VCaP (cell line): ENCODE measurements around the gene AP3D1.

Experiments
- H3K27ac ChIP-seq: fragments of 450-650 bp; 2 replicates; pipeline ENCODE4 v1.5.1; 2017
- TF ChIP-seq, protein P1 (sequence below): fragments of 450-650 bp; conservative IDR thresholded peaks from 2 replicates; pipeline ENCODE4 v1.5.1; 2017; ENCODE audit warnings: mild to moderate bottlenecking, moderate library complexity

Gene AP3D1

GRCh38 chr19:2180114-2180513 is 28.7 kb upstream of the AP3D1 start:
- no peak overlapping the region for H3K27ac ChIP-seq
- TF ChIP-seq, protein P1, sequence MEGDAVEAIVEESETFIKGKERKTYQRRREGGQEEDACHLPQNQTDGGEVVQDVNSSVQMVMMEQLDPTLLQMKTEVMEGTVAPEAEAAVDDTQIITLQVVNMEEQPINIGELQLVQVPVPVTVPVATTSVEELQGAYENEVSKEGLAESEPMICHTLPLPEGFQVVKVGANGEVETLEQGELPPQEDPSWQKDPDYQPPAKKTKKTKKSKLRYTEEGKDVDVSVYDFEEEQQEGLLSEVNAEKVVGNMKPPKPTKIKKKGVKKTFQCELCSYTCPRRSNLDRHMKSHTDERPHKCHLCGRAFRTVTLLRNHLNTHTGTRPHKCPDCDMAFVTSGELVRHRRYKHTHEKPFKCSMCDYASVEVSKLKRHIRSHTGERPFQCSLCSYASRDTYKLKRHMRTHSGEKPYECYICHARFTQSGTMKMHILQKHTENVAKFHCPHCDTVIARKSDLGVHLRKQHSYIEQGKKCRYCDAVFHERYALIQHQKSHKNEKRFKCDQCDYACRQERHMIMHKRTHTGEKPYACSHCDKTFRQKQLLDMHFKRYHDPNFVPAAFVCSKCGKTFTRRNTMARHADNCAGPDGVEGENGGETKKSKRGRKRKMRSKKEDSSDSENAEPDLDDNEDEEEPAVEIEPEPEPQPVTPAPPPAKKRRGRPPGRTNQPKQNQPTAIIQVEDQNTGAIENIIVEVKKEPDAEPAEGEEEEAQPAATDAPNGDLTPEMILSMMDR: no peak

- no peak overlapping the region for H3K27ac ChIP-seq
- TF ChIP-seq, protein P1: no peak
Observed at GRCh38 chr19:2179095-2179494, 27.7 kb upstream of the AP3D1 start.

DNA sequence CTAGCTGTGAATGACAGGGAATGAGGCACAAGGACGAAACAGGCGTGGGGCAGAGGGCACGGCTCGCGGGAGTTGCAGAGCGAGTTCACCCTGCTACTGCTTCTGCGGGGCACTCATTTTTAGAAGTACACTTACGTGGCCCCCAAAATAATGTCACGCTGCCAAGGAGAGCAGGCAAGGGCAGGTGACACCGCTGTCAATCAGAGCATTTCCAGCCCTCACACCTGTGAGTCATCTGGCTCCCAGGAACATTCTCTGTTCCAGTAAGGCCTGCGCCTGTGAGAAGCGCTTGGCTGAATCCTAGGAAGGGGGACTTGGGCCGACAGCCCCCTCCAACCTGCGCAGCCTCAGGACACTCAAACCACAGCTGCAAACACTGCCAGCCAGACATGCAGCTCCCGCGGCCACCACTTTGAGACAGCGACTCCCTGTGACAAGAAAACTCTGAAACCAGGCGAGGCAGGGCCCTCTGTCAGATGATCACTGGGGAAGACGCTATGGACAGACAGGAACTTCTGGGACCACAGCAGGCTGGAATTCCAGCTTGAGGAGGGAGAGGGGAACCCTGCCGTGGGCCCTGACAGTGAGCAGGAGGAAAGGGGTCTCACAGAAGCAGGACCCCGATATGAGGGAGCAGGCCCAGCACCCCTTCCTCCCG is 25.1 kb upstream of the AP3D1 start:
- H3K27ac ChIP-seq: peak overlapping the region; percentile 11; the same call in 1 of the 2 replicates
- TF ChIP-seq, protein P1: no peak

GRCh38 chr19:2175742-2176141 is 24.4 kb upstream of the AP3D1 start:
- no peak overlapping the region; the same call in 1 of the 2 replicates for H3K27ac ChIP-seq
- TF ChIP-seq, protein P1: no peak

- TF ChIP-seq, protein P1: no peak
- H3K27ac ChIP-seq: peak overlapping the region; percentile 89
Observed at GRCh38 chr19:2173767-2174577, 22.6 kb upstream of the AP3D1 start.

GRCh38 chr19:2173388-2173766 is 22.0 kb upstream of the AP3D1 start:
- H3K27ac ChIP-seq: peak overlapping the region; percentile 89

More at GRCh38 chr19:2173388-2173766, 22.0 kb upstream of the AP3D1 start:
- TF ChIP-seq, protein P1: no peak
